Measurements from ENCODE around the gene CADPS2. TPM values are rescaled to one million over a fixed set of nuclear protein-coding genes. Genes with fewer than 3 reads are reported as not detected.

Gene CADPS2
- polyA plus RNA-seq, 1 experiment = 0.38 TPM

DNA sequence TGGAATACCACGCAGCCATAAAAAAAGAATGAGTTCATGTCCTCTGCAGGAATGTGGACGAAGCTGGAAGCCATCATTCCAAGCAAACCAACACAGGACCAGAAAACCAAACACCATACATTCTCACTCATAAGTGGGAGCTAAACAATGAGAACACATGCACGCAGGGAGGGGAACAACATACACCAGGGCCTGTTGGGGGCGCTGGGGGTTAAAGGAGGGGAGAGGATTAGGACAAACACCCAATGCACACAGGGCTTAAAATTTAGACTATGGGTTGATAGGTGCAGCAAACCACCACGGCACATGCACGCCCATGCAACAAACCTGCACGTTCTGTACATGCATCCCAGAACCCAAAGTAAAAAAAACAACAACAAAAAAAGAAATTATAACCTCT is 210.6 kb downstream of the CADPS2 start:
- POLR2A ChIA-PET = no interaction called here
- H3K36me3 ChIP-seq (ENCODE audit: control insufficient read depth, insufficient read depth, low read length) = no peaks in the 10 kb centered on the region
- no peaks in the 10 kb centered on the region for H3K27me3 ChIP-seq (ENCODE audit: control insufficient read depth, insufficient read depth, low read length)
- TF ChIP-seq, protein P1, sequence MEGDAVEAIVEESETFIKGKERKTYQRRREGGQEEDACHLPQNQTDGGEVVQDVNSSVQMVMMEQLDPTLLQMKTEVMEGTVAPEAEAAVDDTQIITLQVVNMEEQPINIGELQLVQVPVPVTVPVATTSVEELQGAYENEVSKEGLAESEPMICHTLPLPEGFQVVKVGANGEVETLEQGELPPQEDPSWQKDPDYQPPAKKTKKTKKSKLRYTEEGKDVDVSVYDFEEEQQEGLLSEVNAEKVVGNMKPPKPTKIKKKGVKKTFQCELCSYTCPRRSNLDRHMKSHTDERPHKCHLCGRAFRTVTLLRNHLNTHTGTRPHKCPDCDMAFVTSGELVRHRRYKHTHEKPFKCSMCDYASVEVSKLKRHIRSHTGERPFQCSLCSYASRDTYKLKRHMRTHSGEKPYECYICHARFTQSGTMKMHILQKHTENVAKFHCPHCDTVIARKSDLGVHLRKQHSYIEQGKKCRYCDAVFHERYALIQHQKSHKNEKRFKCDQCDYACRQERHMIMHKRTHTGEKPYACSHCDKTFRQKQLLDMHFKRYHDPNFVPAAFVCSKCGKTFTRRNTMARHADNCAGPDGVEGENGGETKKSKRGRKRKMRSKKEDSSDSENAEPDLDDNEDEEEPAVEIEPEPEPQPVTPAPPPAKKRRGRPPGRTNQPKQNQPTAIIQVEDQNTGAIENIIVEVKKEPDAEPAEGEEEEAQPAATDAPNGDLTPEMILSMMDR (IDR thresholded peaks at IDR 0.05; ENCODE audit: insufficient read depth, low read depth, low read length) = no peak
- CTCF ChIA-PET = no interaction called here
- DNase-seq (ENCODE audit: low read depth) = no peak
- no peak overlapping the region for H3K4me3 ChIP-seq (ENCODE audit: low read depth, low read length)

GRCh38 chr7:122675011-122675410 is 211.2 kb downstream of the CADPS2 start:
- Histone ChIP-seq H3K36me3 (ENCODE audit: control insufficient read depth, insufficient read depth, low read length) (no peaks in the 10 kb centered on the region), H3K27me3 (ENCODE audit: control insufficient read depth, insufficient read depth, low read length) (no peaks in the 10 kb centered on the region), H3K4me3 (ENCODE audit: low read depth, low read length) (no peak overlapping the region)
- DNase-seq (ENCODE audit: low read depth) = no peak
- ChIA-PET CTCF (no interaction called here), POLR2A (no interaction called here)
- TF ChIP-seq, protein P1 (IDR thresholded peaks at IDR 0.05; ENCODE audit: insufficient read depth, low read depth, low read length) = no peak

GRCh38 chr7:122674502-122674901 is 211.8 kb downstream of the CADPS2 start:
- no peaks in the 10 kb centered on the region for H3K36me3 ChIP-seq (ENCODE audit: control insufficient read depth, insufficient read depth, low read length)
- ChIA-PET CTCF (no interaction called here), POLR2A (no interaction called here)
- DNase-seq (ENCODE audit: low read depth) = no peak
- TF ChIP-seq, protein P1 (IDR thresholded peaks at IDR 0.05; ENCODE audit: insufficient read depth, low read depth, low read length) = no peak
- H3K27me3 ChIP-seq (ENCODE audit: control insufficient read depth, insufficient read depth, low read length) = no peaks in the 10 kb centered on the region
- no peak overlapping the region for H3K4me3 ChIP-seq (ENCODE audit: low read depth, low read length)

GRCh38 chr7:122673951-122674350 is 212.3 kb downstream of the CADPS2 start:
- Histone ChIP-seq H3K4me3 (ENCODE audit: low read depth, low read length) (no peak overlapping the region), H3K27me3 (ENCODE audit: control insufficient read depth, insufficient read depth, low read length) (no peaks in the 10 kb centered on the region), H3K36me3 (ENCODE audit: control insufficient read depth, insufficient read depth, low read length) (no peaks in the 10 kb centered on the region)
- ChIA-PET POLR2A (no interaction called here), CTCF (no interaction called here)
- no peak for DNase-seq (ENCODE audit: low read depth)
- TF ChIP-seq, protein P1 (IDR thresholded peaks at IDR 0.05; ENCODE audit: insufficient read depth, low read depth, low read length) = no peak

GRCh38 chr7:122672536-122672935 is 213.7 kb downstream of the CADPS2 start:
- TF ChIP-seq, protein P1 (IDR thresholded peaks at IDR 0.05; ENCODE audit: insufficient read depth, low read depth, low read length) = no peak
- no peak for DNase-seq (ENCODE audit: low read depth)
- H3K27me3 ChIP-seq (ENCODE audit: control insufficient read depth, insufficient read depth, low read length) = no peaks in the 10 kb centered on the region
- CTCF ChIA-PET = no interaction called here
- H3K4me3 ChIP-seq (ENCODE audit: low read depth, low read length) = no peak overlapping the region
- no peaks in the 10 kb centered on the region for H3K36me3 ChIP-seq (ENCODE audit: control insufficient read depth, insufficient read depth, low read length)
- POLR2A ChIA-PET = no interaction called here
